KMS-11 (cell line): ENCODE data around the gene ZNRF3.

Experiments used
- H2AFZ ChIP-seq: fragments of 200-600 bp; sonication (generic); 2 replicates; pipeline ENCODE4 v1.6.1; 2016; ENCODE audit warnings: antibody characterized with exemption, mixed run types, low read depth
- H3K27ac ChIP-seq: fragments of 200-600 bp; sonication (generic); 2 replicates; pipeline ENCODE4 v1.6.1; 2016; ENCODE audit warnings: mild to moderate bottlenecking, mixed run types
- H3K27me3 ChIP-seq: fragments of 200-600 bp; sonication (generic); 2 replicates; pipeline ENCODE4 v1.6.1; 2017; ENCODE audit warnings: mild to moderate bottlenecking, low read depth, mixed run types, moderate library complexity; ENCODE audit not compliant: insufficient read depth
- H3K36me3 ChIP-seq: fragments of 200-600 bp; sonication (generic); 2 replicates; pipeline ENCODE4 v1.6.1; 2017; ENCODE audit warnings: mild to moderate bottlenecking, mixed run types; ENCODE audit not compliant: insufficient read depth
- H3K4me1 ChIP-seq: fragments of 200-600 bp; sonication (generic); 2 replicates; pipeline ENCODE4 v1.6.1; 2016; ENCODE audit warnings: mild to moderate bottlenecking, low read depth, mixed run types; ENCODE audit not compliant: poor library complexity, severe bottlenecking
- H3K4me2 ChIP-seq: fragments of 200-600 bp; sonication (generic); 2 replicates; pipeline ENCODE4 v1.7.0; 2016; ENCODE audit warnings: mild to moderate bottlenecking, mixed run types
- H3K4me3 ChIP-seq: fragments of 200-600 bp; sonication (generic); IDR thresholded peaks from 2 replicates; pipeline ENCODE4 v1.6.1; 2017; ENCODE audit warnings: low read depth, low read length, mixed read lengths; ENCODE audit not compliant: insufficient read depth
- H3K79me2 ChIP-seq: fragments of 200-600 bp; sonication (generic); 2 replicates; pipeline ENCODE4 v1.6.1; 2016; ENCODE audit warnings: low read depth, mixed run types; ENCODE audit not compliant: insufficient read depth
- H3K9ac ChIP-seq: fragments of 200-600 bp; sonication (generic); 2 replicates; pipeline ENCODE4 v1.6.1; 2016; ENCODE audit warnings: mild to moderate bottlenecking, mixed run types
- H4K20me1 ChIP-seq: fragments of 200-600 bp; sonication (generic); 2 replicates; pipeline ENCODE4 v1.6.1; 2016; ENCODE audit warnings: mild to moderate bottlenecking, mixed run types; ENCODE audit not compliant: insufficient read depth
- CTCF ChIP-seq: fragments of 200-600 bp; sonication (generic); conservative IDR thresholded peaks from 2 replicates; pipeline ENCODE4 v1.6.1; 2017; ENCODE audit warnings: low read depth, mild to moderate bottlenecking, antibody characterized with exemption, low read length, moderate library complexity, mixed read lengths

ZNRF3 gene

GRCh38 chr22:28869736-28870135 is 13.6 kb upstream of the ZNRF3 start:
- no peak for TF ChIP-seq CTCF
- Histone ChIP-seq H3K36me3 (no peaks in the 10 kb centered on the region), H2AFZ (no peak overlapping the region), H3K79me2 (no peaks in the 10 kb centered on the region), H3K4me1 (peaks cover 19% of the 10 kb centered on the region), H4K20me1 (no peaks in the 10 kb centered on the region), H3K9ac (no peak overlapping the region), H3K27me3 (no peaks in the 10 kb centered on the region), H3K27ac (no peak overlapping the region), H3K4me3 (no peak overlapping the region), H3K4me2 (no peak overlapping the region)

- Histone ChIP-seq H3K4me3 (no peak overlapping the region), H3K79me2 (no peaks in the 10 kb centered on the region), H3K4me2 (peak overlapping the region; percentile 70), H3K36me3 (no peaks in the 10 kb centered on the region), H4K20me1 (no peaks in the 10 kb centered on the region), H3K27ac (peak overlapping the region; percentile 26; the same call in 1 of the 2 replicates), H3K9ac (no peak overlapping the region), H2AFZ (peak overlapping the region; percentile 45), H3K27me3 (no peaks in the 10 kb centered on the region), H3K4me1 (peaks cover 19% of the 10 kb centered on the region)
- no peak for TF ChIP-seq CTCF
Observed at GRCh38 chr22:28873183-28873963, 10.0 kb upstream of the ZNRF3 start.

- Histone ChIP-seq H3K4me3 (no peak overlapping the region), H3K36me3 (no peaks in the 10 kb centered on the region), H3K27ac (no peak overlapping the region), H3K4me2 (no peak overlapping the region; the same call in 1 of the 2 replicates), H2AFZ (no peak overlapping the region), H3K27me3 (no peaks in the 10 kb centered on the region), H4K20me1 (no peaks in the 10 kb centered on the region), H3K79me2 (no peaks in the 10 kb centered on the region), H3K4me1 (peaks cover 19% of the 10 kb centered on the region), H3K9ac (no peak overlapping the region)
- no peak for TF ChIP-seq CTCF
Observed at GRCh38 chr22:28874061-28874460, 9.3 kb upstream of the ZNRF3 start.

GRCh38 chr22:28874811-28875320 is 8.5 kb upstream of the ZNRF3 start:
- no peaks in the 10 kb centered on the region for H3K36me3 ChIP-seq
- peaks cover 19% of the 10 kb centered on the region for H3K4me1 ChIP-seq
- H3K79me2 ChIP-seq, result no peaks in the 10 kb centered on the region
- no peak for TF ChIP-seq CTCF
- H4K20me1 ChIP-seq, result no peaks in the 10 kb centered on the region
- no peak overlapping the region for H3K4me3 ChIP-seq
- H3K27ac ChIP-seq, result no peak overlapping the region
- H3K9ac ChIP-seq, result no peak overlapping the region
- no peaks in the 10 kb centered on the region for H3K27me3 ChIP-seq
- H3K4me2 ChIP-seq, result no peak overlapping the region
- no peak overlapping the region for H2AFZ ChIP-seq
